ACC112 (cell line): Measurements from ENCODE around the gene E2F2.

Source experiments
- H2AFZ ChIP-seq: fragments of 200-600 bp; sonication (generic); one replicate; pipeline ENCODE4 v1.6.0; 2017; ENCODE audit warnings: antibody characterized with exemption, low read length; ENCODE audit not compliant: unreplicated experiment
- H3K27ac ChIP-seq: fragments of 200-600 bp; sonication (generic); 2 replicates; pipeline ENCODE4 v1.5.1; 2014; ENCODE audit warnings: low read depth, mild to moderate bottlenecking, antibody characterized with exemption, low read length, moderate library complexity
- H3K27me3 ChIP-seq: fragments of 200-600 bp; sonication (generic); 2 replicates; pipeline ENCODE4 v1.6.1; 2014; ENCODE audit warnings: mild to moderate bottlenecking, antibody characterized with exemption, low read length, moderate library complexity, mixed read lengths; ENCODE audit not compliant: insufficient read depth
- H3K36me3 ChIP-seq: fragments of 200-600 bp; sonication (generic); 2 replicates; pipeline ENCODE4 v1.6.1; 2016; ENCODE audit warnings: mild to moderate bottlenecking, antibody characterized with exemption, low read length, moderate library complexity, mixed read lengths; ENCODE audit not compliant: insufficient read depth
- H3K4me1 ChIP-seq: fragments of 200-600 bp; sonication (generic); one replicate; pipeline ENCODE4 v1.6.1; 2016; ENCODE audit warnings: low read length, mixed read lengths; ENCODE audit not compliant: insufficient read depth, unreplicated experiment, control insufficient read depth
- H3K4me3 ChIP-seq: fragments of 200-600 bp; sonication (generic); 2 replicates; pipeline ENCODE4 v1.5.1; 2014; ENCODE audit warnings: mild to moderate bottlenecking, low read depth, low read length
- H3K79me2 ChIP-seq: fragments of 200-600 bp; sonication (generic); one replicate; pipeline ENCODE4 v1.6.0; 2016; ENCODE audit warnings: low read length; ENCODE audit not compliant: control insufficient read depth, unreplicated experiment, insufficient read depth

The E2F2 gene

DNA sequence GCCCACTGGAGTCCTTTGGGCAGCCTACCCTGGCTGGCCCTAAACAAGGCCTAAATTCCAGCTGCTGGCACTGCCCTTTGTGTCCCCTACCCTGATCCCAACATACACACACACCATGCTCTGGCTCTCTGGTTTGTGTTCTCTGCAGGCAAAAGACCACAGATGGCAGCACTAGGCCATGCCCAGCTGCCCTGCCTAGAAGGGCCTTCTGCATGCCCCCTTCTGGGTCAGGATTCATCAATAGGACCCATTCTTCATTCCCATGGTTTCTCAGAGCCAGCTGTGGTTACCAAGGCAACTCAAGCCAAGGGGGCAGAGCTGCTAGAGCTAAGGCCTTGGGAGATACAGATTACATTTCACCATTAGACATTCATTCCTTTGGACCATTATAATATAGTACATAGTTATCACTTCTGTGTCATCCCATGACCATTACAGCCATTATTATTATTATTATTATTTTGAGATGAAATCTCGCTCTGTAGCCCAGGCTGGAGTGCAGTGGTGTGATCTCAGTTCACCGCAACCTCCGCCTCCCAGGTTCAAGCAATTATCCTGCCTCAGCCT is 64.5 kb downstream of the E2F2 start:
- Histone ChIP-seq H2AFZ (no peak overlapping the region), H3K27me3 (no peaks in the 10 kb centered on the region), H3K4me1 (peaks cover 27% of the 10 kb centered on the region), H3K79me2 (peaks cover 2% of the 10 kb centered on the region), H3K36me3 (no peaks in the 10 kb centered on the region), H3K27ac (no peak overlapping the region), H3K4me3 (no peak overlapping the region)

DNA sequence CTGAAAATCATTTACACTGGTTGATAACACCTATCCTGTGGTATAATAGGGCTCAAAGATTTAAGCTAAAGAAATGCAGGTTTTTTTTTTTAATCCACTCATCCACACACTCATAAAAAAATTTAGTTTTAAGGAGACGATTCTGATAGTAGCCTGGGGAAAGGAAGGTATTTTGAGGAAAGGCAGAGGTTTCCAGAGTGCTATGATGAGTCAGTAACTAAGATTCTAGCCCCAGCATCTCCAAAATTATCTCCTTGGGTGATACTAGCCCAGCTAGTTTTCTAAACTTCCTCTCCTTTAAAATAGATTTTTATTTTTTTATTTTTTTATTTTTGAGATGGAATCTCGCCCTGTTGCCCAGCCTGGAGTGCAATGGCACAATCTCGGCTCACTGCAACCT is 67.7 kb downstream of the E2F2 start:
- no peak overlapping the region for H3K27ac ChIP-seq
- no peak overlapping the region for H3K4me3 ChIP-seq
- peaks cover 5% of the 10 kb centered on the region for H3K4me1 ChIP-seq
- H3K27me3 ChIP-seq = no peaks in the 10 kb centered on the region
- no peak overlapping the region for H2AFZ ChIP-seq
- peaks cover 2% of the 10 kb centered on the region for H3K79me2 ChIP-seq
- H3K36me3 ChIP-seq = no peaks in the 10 kb centered on the region

DNA sequence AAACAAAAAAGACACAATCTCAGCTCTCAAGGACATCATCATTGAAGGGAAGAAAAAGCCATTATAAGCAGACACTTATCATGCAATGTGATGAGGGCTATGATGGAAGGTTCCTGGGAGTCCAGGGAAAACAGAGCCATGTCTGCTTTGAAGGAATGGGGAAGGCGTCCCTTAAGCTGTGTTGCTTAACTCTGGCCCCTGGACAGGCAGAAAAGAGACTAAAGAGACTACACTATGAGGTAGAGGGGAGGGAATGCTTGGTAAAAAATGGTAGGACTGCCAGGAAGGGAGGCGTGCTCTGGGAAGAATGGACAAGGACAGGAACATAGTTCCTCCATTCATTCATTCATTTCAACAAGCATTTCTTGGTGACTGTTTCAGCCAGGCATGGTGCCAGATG is 68.3 kb downstream of the E2F2 start:
- Histone ChIP-seq H3K27ac (no peak overlapping the region), H3K79me2 (peaks cover 2% of the 10 kb centered on the region), H3K4me3 (no peak overlapping the region), H3K27me3 (no peaks in the 10 kb centered on the region), H2AFZ (no peak overlapping the region), H3K36me3 (0 out of 2 replicates have a peak, but pooled peaks cover under 1% of the 10 kb centered on the region), H3K4me1 (peaks cover under 1% of the 10 kb centered on the region)

DNA sequence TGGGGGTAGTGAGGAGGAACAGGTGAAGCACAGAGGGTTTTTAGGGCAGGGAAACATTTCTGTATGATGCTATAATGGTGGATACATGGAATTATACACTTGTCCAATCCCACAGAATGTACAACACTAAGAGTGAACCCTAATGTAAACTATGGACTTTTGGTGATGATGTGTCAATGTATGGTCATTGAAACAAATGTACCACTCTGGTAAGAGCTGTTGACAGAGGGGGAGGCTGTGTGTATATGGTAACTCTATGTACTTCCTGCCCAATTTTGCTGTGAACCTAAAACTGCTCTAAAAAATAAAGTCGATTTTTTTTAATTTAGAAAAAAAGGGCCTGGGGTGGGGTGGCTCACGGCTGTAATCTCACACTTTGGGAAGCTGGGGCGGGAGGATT is 70.0 kb downstream of the E2F2 start:
- Histone ChIP-seq H3K36me3 (0 out of 2 replicates have a peak, but pooled peaks cover 3% of the 10 kb centered on the region), H3K4me1 (no peaks in the 10 kb centered on the region), H2AFZ (no peak overlapping the region), H3K4me3 (no peak overlapping the region), H3K27me3 (no peaks in the 10 kb centered on the region), H3K27ac (no peak overlapping the region), H3K79me2 (peaks cover 2% of the 10 kb centered on the region)

DNA sequence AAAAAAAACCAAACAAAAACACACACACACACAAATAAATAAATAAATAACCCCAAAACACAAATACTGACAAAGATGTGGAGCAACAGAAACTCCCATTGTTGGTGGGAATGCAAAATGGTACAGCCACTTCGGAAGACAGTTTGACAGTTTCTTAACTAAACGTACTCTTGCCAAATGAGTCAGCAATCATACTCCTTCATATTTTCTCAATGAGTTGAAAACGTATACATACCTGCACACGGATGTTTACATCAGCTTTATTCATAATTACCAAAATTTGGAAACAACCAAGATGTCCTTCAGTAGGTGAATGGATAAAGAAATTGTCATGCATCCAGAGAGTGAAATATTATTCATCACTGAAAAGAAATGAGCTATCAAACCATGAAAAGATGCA is 70.5 kb downstream of the E2F2 start:
- no peaks in the 10 kb centered on the region for H3K4me1 ChIP-seq
- no peak overlapping the region for H3K4me3 ChIP-seq
- H2AFZ ChIP-seq = no peak overlapping the region
- H3K79me2 ChIP-seq = peaks cover 2% of the 10 kb centered on the region
- H3K27me3 ChIP-seq = no peaks in the 10 kb centered on the region
- H3K36me3 ChIP-seq = 0 out of 2 replicates have a peak, but pooled peaks cover 3% of the 10 kb centered on the region
- H3K27ac ChIP-seq = no peak overlapping the region

DNA sequence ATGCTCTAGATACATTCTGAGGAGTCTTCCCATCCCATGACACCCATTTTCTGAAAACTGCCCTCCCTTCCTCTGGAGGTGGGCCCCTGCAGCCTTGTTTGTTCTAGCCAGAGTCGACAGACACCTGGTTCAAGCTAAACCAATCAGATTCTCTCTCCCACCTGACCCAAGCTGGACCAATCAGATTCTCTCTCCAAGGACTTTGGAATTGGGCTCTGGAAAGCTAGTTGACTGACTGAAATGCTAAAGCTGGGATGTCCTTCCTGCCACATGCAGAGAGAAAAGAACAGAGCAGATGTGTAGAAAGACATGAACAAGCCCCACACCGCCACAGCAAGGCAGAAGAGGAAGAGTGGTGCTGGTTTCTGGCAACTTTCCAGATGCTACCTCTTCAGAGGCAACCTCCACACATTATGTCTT is 71.7 kb downstream of the E2F2 start:
- Histone ChIP-seq H2AFZ (no peak overlapping the region), H3K4me1 (no peaks in the 10 kb centered on the region), H3K27ac (no peak overlapping the region), H3K36me3 (0 out of 2 replicates have a peak, but pooled peaks cover 3% of the 10 kb centered on the region), H3K27me3 (no peaks in the 10 kb centered on the region), H3K79me2 (peaks cover 2% of the 10 kb centered on the region), H3K4me3 (no peak overlapping the region)
